Measurements from ENCODE around the gene U2SURP. TPM values are rescaled to one million over a fixed set of nuclear protein-coding genes. Genes with fewer than 3 reads are reported as not detected.
A peak's percentile ranks its signal among the peaks of the same experiment; 100 is the strongest.
"Not testable (repeated sequence)": the region's sequence is repeated elsewhere in the genome, so short reads cannot be mapped to it uniquely, and the experiment has no call there.

Gene U2SURP
- total and polyA plus RNA-seq, 9 donors, result 53.2 to 91.8 (median 77.0) TPM

GRCh38 chr3:142988826-142989225 lies 12.5 kb upstream of the U2SURP start:
- H3K36me3 ChIP-seq (ENCODE audit: control insufficient read depth, insufficient read depth, low read length); H3K9me3 ChIP-seq (replicated peaks; ENCODE audit: control insufficient read depth, low read depth, low read length); H3K27ac ChIP-seq (ENCODE audit: low read length); H3K27me3 ChIP-seq (ENCODE audit: control insufficient read depth, insufficient read depth, low read length); DNase-seq; H3K4me1 ChIP-seq (ENCODE audit: control insufficient read depth, insufficient read depth, low read length); H3K4me3 ChIP-seq (ENCODE audit: low read length): not testable (repeated sequence)
- no CpG with 5 or more reads among the region's 3 CpGs for WGBS (ENCODE audit: insufficient coverage)

- no peaks in the 10 kb centered on the region for H3K36me3 ChIP-seq (ENCODE audit: control insufficient read depth, insufficient read depth, low read length)
- WGBS (ENCODE audit: insufficient coverage), result no CpG with 5 or more reads among the region's 5 CpGs
- no peaks in the 10 kb centered on the region for H3K9me3 ChIP-seq (replicated peaks; ENCODE audit: control insufficient read depth, low read depth, low read length)
- no peaks in the 10 kb centered on the region for H3K27me3 ChIP-seq (ENCODE audit: control insufficient read depth, insufficient read depth, low read length)
- H3K27ac ChIP-seq (ENCODE audit: low read length), result no peak overlapping the region
- no peak overlapping the region for H3K4me3 ChIP-seq (ENCODE audit: low read length)
- DNase-seq, result no peak
- H3K4me1 ChIP-seq (ENCODE audit: control insufficient read depth, insufficient read depth, low read length), result no peaks in the 10 kb centered on the region
Observed at GRCh38 chr3:142990721-142991120, 10.6 kb upstream of the U2SURP start.

GRCh38 chr3:142992323-142992722 lies 9.0 kb upstream of the U2SURP start:
- no peak for DNase-seq
- no peaks in the 10 kb centered on the region for H3K36me3 ChIP-seq (ENCODE audit: control insufficient read depth, insufficient read depth, low read length)
- peaks cover 2% of the 10 kb centered on the region for H3K27me3 ChIP-seq (ENCODE audit: control insufficient read depth, insufficient read depth, low read length)
- no peak overlapping the region for H3K4me3 ChIP-seq (ENCODE audit: low read length)
- H3K4me1 ChIP-seq (ENCODE audit: control insufficient read depth, insufficient read depth, low read length), result no peaks in the 10 kb centered on the region
- no peaks in the 10 kb centered on the region for H3K9me3 ChIP-seq (replicated peaks; ENCODE audit: control insufficient read depth, low read depth, low read length)
- H3K27ac ChIP-seq (ENCODE audit: low read length), result no peak overlapping the region
- WGBS (ENCODE audit: insufficient coverage), result 72% methylated on average over 2 of the region's 7 CpGs

- Histone ChIP-seq H3K4me3 (ENCODE audit: low read length) (no peak overlapping the region), H3K4me1 (ENCODE audit: control insufficient read depth, insufficient read depth, low read length) (no peaks in the 10 kb centered on the region), H3K9me3 (replicated peaks; ENCODE audit: control insufficient read depth, low read depth, low read length) (no peaks in the 10 kb centered on the region), H3K36me3 (ENCODE audit: control insufficient read depth, insufficient read depth, low read length) (no peaks in the 10 kb centered on the region), H3K27ac (ENCODE audit: low read length) (no peak overlapping the region), H3K27me3 (ENCODE audit: control insufficient read depth, insufficient read depth, low read length) (peaks cover 2% of the 10 kb centered on the region)
- DNase-seq, result peak; percentile 62
- WGBS (ENCODE audit: insufficient coverage), result no CpG with 5 or more reads among the region's 4 CpGs
Observed at GRCh38 chr3:142993958-142994442, 7.4 kb upstream of the U2SURP start.

- Histone ChIP-seq H3K27ac (ENCODE audit: low read length) (no peak overlapping the region), H3K27me3 (ENCODE audit: control insufficient read depth, insufficient read depth, low read length) (peaks cover 2% of the 10 kb centered on the region)
- WGBS (ENCODE audit: insufficient coverage), result no CpG with 5 or more reads among the region's 2 CpGs
Observed at GRCh38 chr3:142997330-142997729, 4.0 kb upstream of the U2SURP start.

GRCh38 chr3:142998439-142998838 lies 2.9 kb upstream of the U2SURP start:
- 83% methylated on average over 1 of the region's 3 CpGs for WGBS (ENCODE audit: insufficient coverage)
- no peak overlapping the region for H3K27ac ChIP-seq (ENCODE audit: low read length)
- no peak for DNase-seq
- peaks cover 2% of the 10 kb centered on the region for H3K27me3 ChIP-seq (ENCODE audit: control insufficient read depth, insufficient read depth, low read length)
- H3K36me3 ChIP-seq (ENCODE audit: control insufficient read depth, insufficient read depth, low read length), result no peaks in the 10 kb centered on the region
- no peaks in the 10 kb centered on the region for H3K9me3 ChIP-seq (replicated peaks; ENCODE audit: control insufficient read depth, low read depth, low read length)
- no peak overlapping the region for H3K4me3 ChIP-seq (ENCODE audit: low read length)
- H3K4me1 ChIP-seq (ENCODE audit: control insufficient read depth, insufficient read depth, low read length), result peaks cover 11% of the 10 kb centered on the region

More at GRCh38 chr3:142997330-142997729, 4.0 kb upstream of the U2SURP start:
- peaks cover 9% of the 10 kb centered on the region for H3K4me1 ChIP-seq (ENCODE audit: control insufficient read depth, insufficient read depth, low read length)
- no peak overlapping the region for H3K4me3 ChIP-seq (ENCODE audit: low read length)
- no peaks in the 10 kb centered on the region for H3K9me3 ChIP-seq (replicated peaks; ENCODE audit: control insufficient read depth, low read depth, low read length)
- no peaks in the 10 kb centered on the region for H3K36me3 ChIP-seq (ENCODE audit: control insufficient read depth, insufficient read depth, low read length)
- DNase-seq, result no peak

GRCh38 chr3:142999881-143000280 lies 1.5 kb upstream of the U2SURP start:
- WGBS (ENCODE audit: insufficient coverage), result 100% methylated on average over 2 of the region's 4 CpGs
- H3K9me3 ChIP-seq (replicated peaks; ENCODE audit: control insufficient read depth, low read depth, low read length), result no peaks in the 10 kb centered on the region
- no peaks in the 10 kb centered on the region for H3K36me3 ChIP-seq (ENCODE audit: control insufficient read depth, insufficient read depth, low read length)
- no peak overlapping the region for H3K27ac ChIP-seq (ENCODE audit: low read length)
- H3K27me3 ChIP-seq (ENCODE audit: control insufficient read depth, insufficient read depth, low read length), result peaks cover 2% of the 10 kb centered on the region
- peaks cover 11% of the 10 kb centered on the region for H3K4me1 ChIP-seq (ENCODE audit: control insufficient read depth, insufficient read depth, low read length)
- no peak overlapping the region for H3K4me3 ChIP-seq (ENCODE audit: low read length)
- DNase-seq, result no peak

GRCh38 chr3:143000528-143000927 lies 842 bp upstream of the U2SURP start:
- DNase-seq, result peak; percentile 34
- Histone ChIP-seq H3K9me3 (replicated peaks; ENCODE audit: control insufficient read depth, low read depth, low read length) (no peaks in the 10 kb centered on the region), H3K4me3 (ENCODE audit: low read length) (peak overlapping the region; percentile 73), H3K27ac (ENCODE audit: low read length) (peak overlapping the region; percentile 98), H3K36me3 (ENCODE audit: control insufficient read depth, insufficient read depth, low read length) (no peaks in the 10 kb centered on the region), H3K27me3 (ENCODE audit: control insufficient read depth, insufficient read depth, low read length) (peaks cover 2% of the 10 kb centered on the region), H3K4me1 (ENCODE audit: control insufficient read depth, insufficient read depth, low read length) (peaks cover 11% of the 10 kb centered on the region)
- 30% methylated on average over 8 of the region's 10 CpGs for WGBS (ENCODE audit: insufficient coverage)

- H3K36me3 ChIP-seq (ENCODE audit: control insufficient read depth, insufficient read depth, low read length), result no peaks in the 10 kb centered on the region
- H3K27ac ChIP-seq (ENCODE audit: low read length), result peak overlapping the region; percentile 98
- no peaks in the 10 kb centered on the region for H3K9me3 ChIP-seq (replicated peaks; ENCODE audit: control insufficient read depth, low read depth, low read length)
- H3K27me3 ChIP-seq (ENCODE audit: control insufficient read depth, insufficient read depth, low read length), result peaks cover 2% of the 10 kb centered on the region
- peak overlapping the region; percentile 73 for H3K4me3 ChIP-seq (ENCODE audit: low read length)
- H3K4me1 ChIP-seq (ENCODE audit: control insufficient read depth, insufficient read depth, low read length), result peaks cover 11% of the 10 kb centered on the region
- no peak for DNase-seq
- WGBS (ENCODE audit: insufficient coverage), result 1% methylated on average over 8 of the region's 15 CpGs
Observed at GRCh38 chr3:143001034-143001368, 369 bp upstream of the U2SURP start.

GRCh38 chr3:143002083-143002712 lies 828 bp downstream of the U2SURP start:
- H3K9me3 ChIP-seq (replicated peaks; ENCODE audit: control insufficient read depth, low read depth, low read length), result no peaks in the 10 kb centered on the region
- H3K27me3 ChIP-seq (ENCODE audit: control insufficient read depth, insufficient read depth, low read length), result no peaks in the 10 kb centered on the region
- peaks cover 11% of the 10 kb centered on the region for H3K4me1 ChIP-seq (ENCODE audit: control insufficient read depth, insufficient read depth, low read length)
- 0% methylated on average over 15 of the region's 19 CpGs for WGBS (ENCODE audit: insufficient coverage)
- H3K27ac ChIP-seq (ENCODE audit: low read length), result peak overlapping the region; percentile 98
- H3K4me3 ChIP-seq (ENCODE audit: low read length), result peak overlapping the region; percentile 73
- no peaks in the 10 kb centered on the region for H3K36me3 ChIP-seq (ENCODE audit: control insufficient read depth, insufficient read depth, low read length)
- DNase-seq, result peak; percentile 15

GRCh38 chr3:143002727-143003126 lies 1.4 kb downstream of the U2SURP start:
- peaks cover 11% of the 10 kb centered on the region for H3K4me1 ChIP-seq (ENCODE audit: control insufficient read depth, insufficient read depth, low read length)
- no peak for DNase-seq
- no CpG with 5 or more reads among the region's 9 CpGs for WGBS (ENCODE audit: insufficient coverage)
- H3K4me3 ChIP-seq (ENCODE audit: low read length), result peak overlapping the region; percentile 73
- H3K27me3 ChIP-seq (ENCODE audit: control insufficient read depth, insufficient read depth, low read length), result no peaks in the 10 kb centered on the region
- no peaks in the 10 kb centered on the region for H3K36me3 ChIP-seq (ENCODE audit: control insufficient read depth, insufficient read depth, low read length)
- H3K27ac ChIP-seq (ENCODE audit: low read length), result no peak overlapping the region
- H3K9me3 ChIP-seq (replicated peaks; ENCODE audit: control insufficient read depth, low read depth, low read length), result no peaks in the 10 kb centered on the region
